Ishikawa (cell line): ENCODE measurements around the gene RHO.

Source experiments
- CEBPB ChIP-seq: IDR thresholded peaks from 2 replicates; pipeline ENCODE4 v1.6.1; 2012
- EP300 ChIP-seq: IDR thresholded peaks from 2 replicates; pipeline ENCODE4 v1.6.1; 2012; ENCODE audit warnings: borderline replicate concordance
- FOXM1 ChIP-seq: IDR thresholded peaks from 2 replicates; pipeline ENCODE4 v1.6.1; 2012; ENCODE audit warnings: low read depth, borderline replicate concordance
- MAX ChIP-seq: IDR thresholded peaks from 2 replicates; pipeline ENCODE4 v1.6.1; 2012
- RAD21 ChIP-seq: IDR thresholded peaks from 2 replicates; pipeline ENCODE4 v1.6.1; 2012; ENCODE audit warnings: low read depth
- TAF1 ChIP-seq: IDR thresholded peaks from 2 replicates; pipeline ENCODE4 v1.6.1; 2012; ENCODE audit warnings: low read depth, mild to moderate bottlenecking
- TEAD4 ChIP-seq: IDR thresholded peaks from 2 replicates; pipeline ENCODE4 v1.6.1; 2012
- USF1 ChIP-seq: IDR thresholded peaks from 2 replicates; pipeline ENCODE4 v1.6.1; 2012
- YY1 ChIP-seq: IDR thresholded peaks from 2 replicates; pipeline ENCODE4 v1.6.1; 2012; ENCODE audit warnings: low read depth

- no peak for TF ChIP-seq RAD21
- TF ChIP-seq TEAD4: no peak
- no peak for TF ChIP-seq EP300
- TF ChIP-seq MAX: no peak
- TF ChIP-seq USF1: no peak
- no peak for TF ChIP-seq YY1
- TF ChIP-seq TAF1: no peak
- no peak for TF ChIP-seq FOXM1
- no peak for TF ChIP-seq CEBPB
Observed at GRCh38 chr3:129577925-129578786, 49.7 kb downstream of the RHO start.
